ENCODE results near the gene FOXS1. TPM values are rescaled to one million over a fixed set of nuclear protein-coding genes. Genes with fewer than 3 reads are reported as not detected.

The FOXS1 gene
- total RNA-seq, 2 experiments from 2014 or later: not detected

DNA sequence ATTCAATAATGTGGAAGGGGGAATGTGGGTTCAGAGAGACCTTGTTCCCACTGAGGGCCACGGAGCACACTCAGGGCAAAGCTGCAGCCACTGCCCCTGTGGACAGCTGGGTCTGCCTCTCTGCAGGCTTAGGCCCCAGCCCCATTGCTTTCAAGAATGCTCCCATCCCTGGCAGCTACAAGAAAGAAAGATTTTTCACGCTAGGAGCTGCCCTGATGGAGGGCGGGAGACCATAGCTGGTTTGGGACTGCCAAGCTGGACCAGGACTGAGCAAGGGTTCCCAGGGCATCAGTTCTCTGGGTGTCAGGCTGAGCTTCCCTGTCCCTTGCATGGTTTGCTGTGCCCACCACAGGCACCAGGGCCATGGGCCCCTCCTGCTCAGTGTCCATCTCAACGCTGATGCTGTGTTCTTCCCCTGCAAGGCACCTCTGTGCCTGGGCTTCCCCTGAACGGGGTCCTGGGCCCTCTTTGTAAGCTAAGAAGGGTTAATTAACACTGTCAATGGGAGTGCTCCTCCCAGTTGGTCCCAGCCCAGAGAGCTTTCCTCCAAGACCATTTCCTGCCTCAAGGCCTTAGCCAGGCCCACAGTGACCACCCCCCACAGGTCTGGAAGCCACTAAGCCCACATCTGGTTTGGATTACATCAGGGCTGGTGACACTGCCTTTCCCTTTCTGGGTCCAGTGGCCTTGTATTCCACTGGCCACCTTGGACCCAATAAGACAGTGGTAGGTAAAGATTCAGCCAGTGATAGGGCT, 8.4 kb downstream of the FOXS1 start:
- Histone ChIP-seq H2AFZ (ENCODE audit: low read length) (no peak overlapping the region), H3K4me2 (ENCODE audit: low read length) (no peak overlapping the region), H3K36me3 (ENCODE audit: insufficient read depth, low read length) (no peaks in the 10 kb centered on the region), H3K79me2 (ENCODE audit: insufficient read depth, low read depth, low read length) (no peaks in the 10 kb centered on the region), H3K4me1 (ENCODE audit: insufficient read depth, low read length, poor library complexity, severe bottlenecking) (no peaks in the 10 kb centered on the region), H3K9me2 (ENCODE audit: insufficient read depth, low read length) (no peaks in the 10 kb centered on the region), H3K27ac (ENCODE audit: low read depth, low read length, poor library complexity, severe bottlenecking) (no peak overlapping the region), H4K20me1 (ENCODE audit: insufficient read depth, low read length) (no peaks in the 10 kb centered on the region), H3K9me3 (ENCODE audit: low read length) (no peaks in the 10 kb centered on the region), H3K4me3 (ENCODE audit: low read depth, low read length, poor library complexity, severe bottlenecking) (no peak overlapping the region)
- BruUV-seq (replicated peaks): no TSS peak
- DNase-seq (ENCODE audit: low spot score): no peak
- CTCF ChIA-PET (ENCODE audit: unreplicated experiment): interaction anchor here (1.5 kb wide), 1 partner anchor 10 kb away, joined by 4 read pairs; no protein-coding TSS in a partner anchor
- intact Hi-C loops (cut with micrococcal nuclease; ENCODE audit: unreplicated experiment): no loop called here
- TF ChIP-seq EZH2phosphoT487 (IDR thresholded peaks at IDR 0.05; ENCODE audit: borderline replicate concordance, low read depth, low read length) (no peak), CTCF (conservative IDR thresholded peaks at IDR 0.05; ENCODE audit: low read length) (no peak)
- POLR2A ChIA-PET: interaction anchor here (0.9 to 1.2 kb wide), 2 partner anchors 19 to 98 kb away, joined by 3 read pairs; partner anchors contain the start of gene TPX2

DNA sequence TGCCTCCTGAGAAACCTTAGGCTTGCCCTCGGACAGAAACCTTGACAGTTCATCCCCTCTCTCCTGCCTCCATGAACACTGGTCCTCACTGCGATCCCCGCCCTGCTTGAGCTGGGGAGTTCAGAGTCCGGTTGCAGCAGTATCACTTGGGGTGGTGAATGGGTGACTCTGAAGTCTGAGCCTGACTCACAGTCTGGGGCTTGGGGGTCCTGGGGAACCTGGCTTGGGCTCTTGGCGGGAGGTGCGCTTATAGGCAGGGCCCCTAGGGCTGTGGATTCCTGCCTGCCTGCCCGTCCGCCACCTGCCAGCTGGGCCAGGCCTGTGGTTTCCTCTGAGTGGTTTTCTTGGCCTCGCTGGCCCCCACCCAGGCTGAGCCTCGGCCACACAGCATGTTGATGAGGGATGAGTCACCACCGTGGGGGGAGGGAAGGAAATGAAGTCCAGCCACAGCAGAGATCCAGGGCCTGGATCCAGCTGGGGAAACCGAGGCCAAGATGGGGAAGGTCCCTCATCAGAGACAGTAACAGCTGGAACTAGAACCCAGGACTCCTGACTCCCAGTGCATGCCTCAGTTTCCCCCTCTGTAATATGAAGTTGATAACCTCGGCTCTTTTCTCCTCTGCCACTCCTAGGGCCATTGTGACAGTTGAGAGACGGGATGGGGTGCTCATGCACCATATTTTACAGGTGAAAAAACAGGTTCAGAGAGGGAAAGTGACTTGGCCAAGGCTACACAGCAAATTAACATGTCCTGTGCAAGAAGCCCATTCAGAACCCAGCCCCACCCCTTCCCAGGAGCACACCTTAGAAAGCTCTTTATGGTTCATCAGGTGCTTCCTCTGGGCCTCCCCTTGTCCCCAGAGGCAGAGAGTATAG, 9.2 kb downstream of the FOXS1 start:
- no peaks in the 10 kb centered on the region for H3K79me2 ChIP-seq (ENCODE audit: insufficient read depth, low read depth, low read length)
- no peaks in the 10 kb centered on the region for H4K20me1 ChIP-seq (ENCODE audit: insufficient read depth, low read length)
- TF ChIP-seq EZH2phosphoT487 (IDR thresholded peaks at IDR 0.05; ENCODE audit: borderline replicate concordance, low read depth, low read length) (no peak), CTCF (conservative IDR thresholded peaks at IDR 0.05; ENCODE audit: low read length) (no peak)
- DNase-seq (ENCODE audit: low spot score): no peak
- no peaks in the 10 kb centered on the region for H3K36me3 ChIP-seq (ENCODE audit: insufficient read depth, low read length)
- BruUV-seq (replicated peaks): no TSS peak
- intact Hi-C loops (cut with micrococcal nuclease; ENCODE audit: unreplicated experiment): no loop called here
- H3K9me3 ChIP-seq (ENCODE audit: low read length): no peaks in the 10 kb centered on the region
- no peak overlapping the region for H3K4me2 ChIP-seq (ENCODE audit: low read length)
- ChIA-PET POLR2A (interaction anchor here (0.9 kb wide), 1 partner anchor 97 kb away, joined by 3 read pairs; the partner anchor contains the start of gene TPX2), CTCF (ENCODE audit: unreplicated experiment) (no interaction called here)
- H3K4me1 ChIP-seq (ENCODE audit: insufficient read depth, low read length, poor library complexity, severe bottlenecking): no peaks in the 10 kb centered on the region
- H2AFZ ChIP-seq (ENCODE audit: low read length): no peak overlapping the region
- no peak overlapping the region for H3K27ac ChIP-seq (ENCODE audit: low read depth, low read length, poor library complexity, severe bottlenecking)
- H3K4me3 ChIP-seq (ENCODE audit: low read depth, low read length, poor library complexity, severe bottlenecking): no peak overlapping the region
- no peaks in the 10 kb centered on the region for H3K9me2 ChIP-seq (ENCODE audit: insufficient read depth, low read length)
